NCI-H2107 (cell line): ENCODE data around the gene PDYN.

Experiments
- DNase-seq: peaks from one replicate; lab custom pipeline; 2025; lab: John Stamatoyannopoulos, UW

The PDYN gene

GRCh38 chr20:1994627-1995026, 769 bp upstream of the PDYN start:
- DNase-seq = no peak

GRCh38 chr20:1992359-1993110, 1.3 kb downstream of the PDYN start:
- no peak for DNase-seq

GRCh38 chr20:1987826-1988225, 6.0 kb downstream of the PDYN start:
- DNase-seq = no peak

- no peak for DNase-seq
Observed at GRCh38 chr20:1983301-1983700, 10.6 kb downstream of the PDYN start.

- no peak for DNase-seq
Observed at GRCh38 chr20:1982686-1983085, 11.2 kb downstream of the PDYN start.

GRCh38 chr20:1979106-1979778, 14.6 kb downstream of the PDYN start:
- no peak for DNase-seq

- DNase-seq = no peak
Observed at GRCh38 chr20:1975291-1975690, 18.6 kb downstream of the PDYN start.

GRCh38 chr20:1973601-1974440, 20.0 kb downstream of the PDYN start:
- no peak for DNase-seq

- no peak for DNase-seq
Observed at GRCh38 chr20:1971893-1972586, 21.8 kb downstream of the PDYN start.

- no peak for DNase-seq
Observed at GRCh38 chr20:1968964-1969363, 24.9 kb downstream of the PDYN start.

GRCh38 chr20:1965520-1966351, 28.1 kb downstream of the PDYN start:
- peak; percentile 5 for DNase-seq

GRCh38 chr20:1964659-1965405, 29.0 kb downstream of the PDYN start:
- no peak for DNase-seq

- no peak for DNase-seq
Observed at GRCh38 chr20:1964061-1964460, 29.8 kb downstream of the PDYN start.

- DNase-seq = no peak
Observed at GRCh38 chr20:1961374-1961773, 32.5 kb downstream of the PDYN start.

GRCh38 chr20:1959156-1959555, 34.7 kb downstream of the PDYN start:
- DNase-seq = no peak

- DNase-seq = no peak
Observed at GRCh38 chr20:1958426-1958825, 35.4 kb downstream of the PDYN start.

GRCh38 chr20:1955217-1955616, 38.6 kb downstream of the PDYN start:
- no peak for DNase-seq

GRCh38 chr20:1953621-1954020, 40.2 kb downstream of the PDYN start:
- no peak for DNase-seq

- DNase-seq = no peak
Observed at GRCh38 chr20:1952737-1953530, 40.9 kb downstream of the PDYN start.
